ENCODE results near the gene ST3GAL2.

Gene ST3GAL2

DNA sequence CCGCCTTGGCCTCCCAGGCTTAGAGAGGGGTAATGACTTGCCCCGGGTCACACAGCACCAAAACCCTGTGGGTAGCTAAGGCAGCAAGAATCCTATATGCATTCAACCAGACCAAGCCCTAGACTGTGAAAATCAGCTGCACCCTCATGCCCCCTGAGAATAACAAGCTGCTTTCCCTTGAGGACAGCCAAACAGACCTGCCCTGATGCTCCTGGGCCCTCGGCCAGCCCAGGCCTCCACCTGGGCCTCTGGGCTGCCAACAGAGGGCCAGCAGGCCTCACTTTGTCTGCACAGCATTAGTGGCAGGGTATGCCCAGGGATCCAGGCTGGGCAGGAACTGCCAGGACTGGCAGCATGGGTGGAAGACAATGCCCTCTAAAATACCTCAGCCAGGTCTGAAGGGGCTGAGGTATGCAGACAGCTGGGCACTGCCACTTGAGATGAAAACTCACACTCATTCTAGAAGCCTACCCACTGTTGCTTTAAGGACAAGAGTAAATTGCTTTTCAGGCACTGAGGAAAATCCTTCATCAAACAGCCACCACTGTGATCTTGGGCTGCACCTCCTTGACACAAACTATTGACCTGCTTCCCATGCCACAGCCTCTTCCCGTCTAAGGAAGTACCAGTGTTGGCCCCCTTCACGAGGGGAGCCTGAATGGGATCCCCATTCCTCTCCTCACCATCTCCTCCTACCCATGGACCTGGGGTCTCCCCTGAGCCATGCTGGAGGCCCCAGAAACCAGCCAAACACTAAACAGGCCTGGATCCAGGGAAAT, 8.8 kb downstream of the ST3GAL2 start:
- no peak overlapping the region for H3K4me3 ChIP-seq (ENCODE audit: low read depth, low read length)
- TF ChIP-seq, protein P1, sequence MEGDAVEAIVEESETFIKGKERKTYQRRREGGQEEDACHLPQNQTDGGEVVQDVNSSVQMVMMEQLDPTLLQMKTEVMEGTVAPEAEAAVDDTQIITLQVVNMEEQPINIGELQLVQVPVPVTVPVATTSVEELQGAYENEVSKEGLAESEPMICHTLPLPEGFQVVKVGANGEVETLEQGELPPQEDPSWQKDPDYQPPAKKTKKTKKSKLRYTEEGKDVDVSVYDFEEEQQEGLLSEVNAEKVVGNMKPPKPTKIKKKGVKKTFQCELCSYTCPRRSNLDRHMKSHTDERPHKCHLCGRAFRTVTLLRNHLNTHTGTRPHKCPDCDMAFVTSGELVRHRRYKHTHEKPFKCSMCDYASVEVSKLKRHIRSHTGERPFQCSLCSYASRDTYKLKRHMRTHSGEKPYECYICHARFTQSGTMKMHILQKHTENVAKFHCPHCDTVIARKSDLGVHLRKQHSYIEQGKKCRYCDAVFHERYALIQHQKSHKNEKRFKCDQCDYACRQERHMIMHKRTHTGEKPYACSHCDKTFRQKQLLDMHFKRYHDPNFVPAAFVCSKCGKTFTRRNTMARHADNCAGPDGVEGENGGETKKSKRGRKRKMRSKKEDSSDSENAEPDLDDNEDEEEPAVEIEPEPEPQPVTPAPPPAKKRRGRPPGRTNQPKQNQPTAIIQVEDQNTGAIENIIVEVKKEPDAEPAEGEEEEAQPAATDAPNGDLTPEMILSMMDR (IDR thresholded peaks at IDR 0.05; ENCODE audit: low read depth, low read length, missing control alignments): no peak
- no peak for DNase-seq (ENCODE audit: low read depth)

DNA sequence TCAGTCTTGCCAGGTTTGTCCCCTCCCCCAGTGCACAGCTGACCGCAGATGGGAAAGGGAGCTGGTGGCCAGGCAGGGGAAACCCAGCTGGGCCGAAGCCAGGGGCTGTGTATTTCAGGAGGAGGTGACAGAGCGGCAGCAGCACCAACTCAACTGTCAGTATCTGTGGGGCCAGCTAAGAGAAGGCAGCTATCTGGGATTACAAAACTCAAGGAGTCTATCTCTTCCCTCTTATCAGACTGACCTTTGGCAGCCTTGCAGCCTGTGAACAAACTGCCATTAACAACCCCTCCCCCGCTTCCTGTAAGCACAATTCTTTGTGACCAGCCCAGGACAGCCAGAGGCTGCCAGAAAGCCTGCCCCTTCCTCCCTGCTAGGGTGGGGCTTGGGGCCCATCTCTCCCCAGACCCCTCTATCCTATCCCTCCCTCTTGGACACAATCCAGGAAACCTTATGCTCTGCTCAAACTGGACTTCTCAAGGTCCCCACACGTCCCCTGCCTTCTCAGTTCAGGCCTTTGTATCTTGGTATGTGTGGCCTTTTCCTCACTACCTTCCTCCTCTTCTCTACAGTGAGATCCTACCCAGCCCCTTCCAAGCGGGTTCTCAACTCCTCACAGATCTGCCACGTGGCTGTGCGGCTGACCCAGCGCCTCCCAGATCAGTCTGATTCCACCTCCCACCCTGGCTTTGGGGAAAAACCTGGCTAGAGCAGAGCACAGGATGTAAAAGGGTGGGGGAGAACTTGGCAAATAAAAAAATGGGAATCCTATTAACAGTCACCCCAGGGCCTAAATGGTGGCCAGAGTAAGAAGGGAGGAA, 10.5 kb downstream of the ST3GAL2 start:
- TF ChIP-seq, protein P1 (IDR thresholded peaks at IDR 0.05; ENCODE audit: low read depth, low read length, missing control alignments): no peak
- DNase-seq (ENCODE audit: low read depth): no peak
- H3K4me3 ChIP-seq (ENCODE audit: low read depth, low read length): peak overlapping the region; percentile 34

DNA sequence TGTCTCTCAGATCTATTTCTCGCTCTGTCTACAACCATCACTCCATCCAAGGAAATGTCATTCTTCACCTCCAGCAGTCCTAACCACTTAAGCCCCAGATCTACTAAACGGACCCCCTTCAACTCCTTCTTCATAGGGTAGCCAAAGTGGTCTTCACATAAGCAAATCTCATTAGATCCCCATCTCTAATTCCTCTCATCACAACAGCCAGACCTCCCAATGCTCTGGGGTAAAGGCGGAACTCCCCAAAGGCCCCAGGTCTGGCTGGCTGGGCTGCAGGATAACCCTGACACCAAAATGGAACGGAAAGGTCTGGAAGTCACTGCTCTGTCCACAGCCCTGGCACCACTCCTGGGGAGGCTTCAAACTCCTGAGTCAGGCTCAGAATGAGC, 11.1 kb downstream of the ST3GAL2 start:
- no peak for DNase-seq (ENCODE audit: low read depth)
- TF ChIP-seq, protein P1 (IDR thresholded peaks at IDR 0.05; ENCODE audit: low read depth, low read length, missing control alignments): no peak
- H3K4me3 ChIP-seq (ENCODE audit: low read depth, low read length): peak overlapping the region; percentile 34

DNA sequence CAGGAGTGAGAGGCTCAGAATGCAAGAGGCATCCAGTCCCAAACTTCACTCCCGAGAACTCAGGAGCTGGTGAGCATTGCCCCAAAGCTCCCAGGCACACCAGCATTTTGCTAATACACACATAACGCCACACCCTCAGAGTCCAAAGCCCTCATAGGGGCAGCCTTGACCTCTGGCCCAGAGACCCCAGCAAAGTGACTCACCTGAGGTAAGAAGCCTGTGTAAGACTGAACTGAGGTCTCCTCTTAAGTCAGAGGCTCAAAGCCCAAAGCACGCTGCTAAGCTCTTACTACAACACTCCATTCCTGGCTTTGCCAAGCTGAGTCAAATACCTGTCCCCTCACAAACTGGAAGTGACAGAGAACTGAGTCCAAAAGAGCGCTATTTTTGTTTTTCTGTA, 16.4 kb downstream of the ST3GAL2 start:
- TF ChIP-seq, protein P1 (IDR thresholded peaks at IDR 0.05; ENCODE audit: low read depth, low read length, missing control alignments): no peak
- H3K4me3 ChIP-seq (ENCODE audit: low read depth, low read length): no peak overlapping the region

DNA sequence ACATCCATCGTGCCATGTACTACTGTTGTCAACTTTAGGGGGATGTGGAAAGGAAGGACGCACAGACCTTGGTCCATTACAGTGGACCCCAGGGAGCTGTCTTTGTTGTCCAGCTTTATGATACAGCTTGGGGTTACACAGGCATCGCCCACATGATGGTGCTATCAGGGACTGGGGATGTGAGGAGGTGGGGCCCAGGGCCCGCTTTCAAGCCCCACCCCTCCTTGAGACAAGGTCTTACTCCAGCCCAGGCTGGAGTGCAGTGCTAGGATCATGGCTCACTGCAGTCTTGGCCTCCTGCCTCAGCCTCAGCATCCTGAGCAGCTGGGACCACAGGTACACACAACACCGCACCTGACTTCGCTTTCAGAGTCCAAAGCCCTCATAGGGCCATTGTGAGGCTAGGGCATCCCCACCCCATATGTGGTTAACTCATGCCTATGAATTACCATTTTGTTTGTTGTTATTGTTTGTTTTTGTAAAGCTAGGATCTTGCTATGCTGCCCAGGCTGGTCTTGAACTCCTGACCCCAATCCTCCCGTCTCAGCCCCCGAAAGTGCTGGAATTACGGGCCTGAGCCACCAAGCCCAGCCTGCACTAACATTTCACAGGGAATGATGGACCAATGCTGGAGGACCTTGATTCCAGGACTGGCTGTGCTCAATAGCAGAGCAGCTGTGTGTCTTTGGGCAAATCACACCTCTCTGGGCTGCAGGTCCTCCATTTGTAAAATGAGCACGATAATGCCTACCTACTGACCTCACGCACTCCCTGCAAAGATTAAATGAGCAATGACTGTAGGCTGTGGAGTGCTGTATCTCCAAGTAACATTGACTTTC, 17.2 kb downstream of the ST3GAL2 start:
- H3K4me3 ChIP-seq (ENCODE audit: low read depth, low read length): no peak overlapping the region
- DNase-seq (ENCODE audit: low read depth): no peak
- TF ChIP-seq, protein P1 (IDR thresholded peaks at IDR 0.05; ENCODE audit: low read depth, low read length, missing control alignments): no peak

More for the DNA sequence above, 16.4 kb downstream of the ST3GAL2 start:
- DNase-seq (ENCODE audit: low read depth): no peak

DNA sequence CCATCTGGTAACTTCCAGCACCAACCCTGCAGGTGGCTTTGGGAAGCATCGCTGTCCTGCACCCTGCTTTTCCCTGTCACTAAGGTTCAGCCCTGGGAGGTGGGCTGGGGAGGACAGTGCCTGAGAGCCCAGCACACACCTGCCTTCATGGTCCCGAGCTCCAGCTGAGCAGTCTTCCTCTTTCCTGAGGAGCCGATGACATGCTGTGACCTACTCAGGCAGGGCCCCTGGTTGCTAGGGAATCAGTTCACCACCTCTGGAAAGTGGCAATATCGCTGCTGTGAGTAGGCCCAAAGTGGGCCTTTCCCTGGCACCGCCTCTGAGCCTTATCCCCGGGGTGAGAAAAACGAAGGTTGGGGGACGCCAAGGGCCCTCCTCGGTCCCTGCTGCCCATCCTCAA, 17.9 kb downstream of the ST3GAL2 start:
- H3K4me3 ChIP-seq (ENCODE audit: low read depth, low read length): no peak overlapping the region
- no peak for DNase-seq (ENCODE audit: low read depth)
- TF ChIP-seq, protein P1 (IDR thresholded peaks at IDR 0.05; ENCODE audit: low read depth, low read length, missing control alignments): no peak

All from GM12864 (cell line).